GM15510 (cell line): ENCODE data around the gene GPR157.

Experiments
- POLR2A ChIP-seq: IDR thresholded peaks from 3 replicates; pipeline ENCODE4 v1.6.1; 2011; ENCODE audit warnings: borderline replicate concordance; ENCODE audit not compliant: insufficient read length; ENCODE audit errors: extremely low read depth

GPR157 gene

GRCh38 chr1:9151328-9151860, 22.5 kb upstream of the GPR157 start:
- no peak for TF ChIP-seq POLR2A

GRCh38 chr1:9150582-9151327, 21.9 kb upstream of the GPR157 start:
- TF ChIP-seq POLR2A: no peak

GRCh38 chr1:9149837-9150581, 21.1 kb upstream of the GPR157 start:
- TF ChIP-seq POLR2A: no peak

GRCh38 chr1:9149151-9149550, 20.2 kb upstream of the GPR157 start:
- no peak for TF ChIP-seq POLR2A

- no peak for TF ChIP-seq POLR2A
Observed at GRCh38 chr1:9146156-9146555, 17.3 kb upstream of the GPR157 start.

GRCh38 chr1:9145714-9146113, 16.8 kb upstream of the GPR157 start:
- no peak for TF ChIP-seq POLR2A

GRCh38 chr1:9145021-9145668, 16.2 kb upstream of the GPR157 start:
- no peak for TF ChIP-seq POLR2A

GRCh38 chr1:9143250-9143649, 14.3 kb upstream of the GPR157 start:
- no peak for TF ChIP-seq POLR2A

- no peak for TF ChIP-seq POLR2A
Observed at GRCh38 chr1:9139930-9140329, 11.0 kb upstream of the GPR157 start.

- TF ChIP-seq POLR2A: no peak
Observed at GRCh38 chr1:9136932-9137331, 8.0 kb upstream of the GPR157 start.

GRCh38 chr1:9135073-9135836, 6.4 kb upstream of the GPR157 start:
- no peak for TF ChIP-seq POLR2A

- no peak for TF ChIP-seq POLR2A
Observed at GRCh38 chr1:9133870-9134585, 5.1 kb upstream of the GPR157 start.

- TF ChIP-seq POLR2A: no peak
Observed at GRCh38 chr1:9129266-9130041, 552 bp upstream of the GPR157 start.
